T-helper 1 cell treated with Interleukin-12 subunit alpha and Interleukin-12 subunit beta and Interleukin-4 antibody, amounts not matched to agents 30 ng/mL and 1 ng/mL, for 36 hours (primary cell): ENCODE results near the gene ITSN2. TPM values are rescaled to one million over a fixed set of nuclear protein-coding genes. Genes with fewer than 3 reads are reported as not detected.

Source experiments
- intact Hi-C: fragments of 100-400 bp; cut with micrococcal nuclease; formaldehyde crosslinking; loops from one replicate; pipeline ENCODE4 v1.15.1; 2024
- total RNA-seq: library from RNA; stranded (reverse); gene quantifications from 2 replicates; pipeline ENCODE4 v1.2.3, GENCODE V29; 2022

The ITSN2 gene
- total RNA-seq, 1 donor from 2014 or later = 101 TPM

DNA sequence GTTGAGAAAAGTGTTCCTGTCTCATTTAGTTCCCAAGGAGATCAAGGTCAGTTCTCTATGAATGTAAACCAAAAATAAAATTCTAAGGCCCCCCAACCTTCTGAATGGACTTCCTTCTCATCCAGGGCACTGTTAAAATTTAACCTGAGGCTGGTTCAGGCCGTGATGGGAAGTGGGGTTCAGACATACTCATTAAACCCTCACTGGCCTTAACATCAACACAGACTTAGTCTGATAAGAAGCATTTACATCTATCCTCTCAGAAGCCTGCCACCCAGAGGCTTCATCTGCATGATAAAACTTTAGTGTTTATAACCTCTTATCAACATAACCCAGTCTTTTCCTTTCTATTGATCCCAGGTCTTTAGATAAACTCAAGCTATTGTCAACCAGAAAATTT is 22.4 kb downstream of the ITSN2 start:
- intact Hi-C loops = no loop called here

DNA sequence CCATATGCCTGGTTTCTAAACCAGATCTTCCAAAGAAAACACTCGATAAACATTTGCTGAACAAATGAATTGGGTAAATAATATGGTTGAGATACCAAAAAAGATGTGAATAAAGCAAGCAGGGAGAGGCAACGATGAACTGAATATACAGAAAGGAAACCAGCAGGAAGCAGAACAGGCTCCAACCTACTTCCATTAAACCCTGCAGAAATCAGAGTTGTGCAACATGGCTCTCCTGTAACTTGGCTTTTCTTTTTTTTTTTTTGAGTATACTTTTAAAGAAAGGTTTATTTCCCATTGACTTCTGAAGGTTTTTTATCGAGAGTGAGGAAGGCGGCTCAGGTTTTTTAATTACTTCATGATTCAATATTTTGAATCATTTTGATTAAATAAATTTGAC is 23.5 kb downstream of the ITSN2 start:
- intact Hi-C loops = no loop called here

DNA sequence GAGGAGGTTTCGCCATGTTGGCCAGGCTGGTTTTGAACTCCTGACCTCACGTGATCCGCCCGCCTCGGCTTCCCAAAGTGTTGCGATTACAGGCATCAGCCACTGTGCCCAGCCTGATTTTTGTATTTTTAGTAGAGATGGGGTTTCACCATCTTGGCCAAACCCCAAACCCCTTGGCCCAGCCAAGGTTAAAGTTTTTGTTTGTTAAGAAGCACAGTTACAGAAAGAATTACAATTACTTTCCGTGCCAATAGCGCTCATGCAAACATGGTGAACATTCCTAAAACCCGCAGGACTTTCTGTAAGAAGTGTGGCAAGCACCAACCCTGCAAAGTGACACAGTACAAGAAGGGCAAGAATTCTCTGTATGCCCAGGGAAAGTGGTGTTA is 26.1 kb downstream of the ITSN2 start:
- intact Hi-C loops = no loop called here

DNA sequence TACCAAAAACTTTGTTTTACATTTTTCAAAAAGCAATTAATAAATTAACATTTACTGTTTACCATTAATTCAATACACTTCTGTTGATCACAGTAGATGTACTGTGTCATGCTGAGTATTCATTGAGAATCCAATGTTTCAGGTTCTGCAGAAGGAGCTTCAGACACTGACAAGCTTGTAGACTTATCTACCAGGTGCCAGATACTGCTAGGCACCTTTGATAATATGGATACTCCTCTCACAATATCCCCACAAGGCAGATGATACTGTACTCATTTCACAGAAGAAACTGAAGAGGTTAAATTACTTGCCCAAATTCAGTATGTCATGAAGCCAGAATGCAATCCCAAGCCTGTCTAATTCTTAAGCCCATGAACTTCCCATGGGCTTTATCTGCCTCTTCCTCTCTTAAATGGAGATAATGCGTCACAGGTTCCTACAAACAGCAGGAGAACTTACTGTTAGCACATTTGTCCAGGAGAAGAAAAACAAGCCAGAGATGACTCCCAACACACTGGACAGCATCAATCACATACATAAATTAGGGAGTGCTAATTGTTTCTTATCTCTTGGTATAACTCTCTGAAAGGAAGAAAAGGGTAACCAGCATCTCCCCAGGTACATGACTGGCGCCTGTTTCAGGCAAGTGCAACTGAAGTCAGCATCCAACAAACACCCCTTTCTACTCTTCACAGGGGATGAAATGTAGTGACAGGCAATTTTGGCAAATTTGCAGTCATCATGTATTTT is 27.4 kb downstream of the ITSN2 start:
- intact Hi-C loops = no loop called here

DNA sequence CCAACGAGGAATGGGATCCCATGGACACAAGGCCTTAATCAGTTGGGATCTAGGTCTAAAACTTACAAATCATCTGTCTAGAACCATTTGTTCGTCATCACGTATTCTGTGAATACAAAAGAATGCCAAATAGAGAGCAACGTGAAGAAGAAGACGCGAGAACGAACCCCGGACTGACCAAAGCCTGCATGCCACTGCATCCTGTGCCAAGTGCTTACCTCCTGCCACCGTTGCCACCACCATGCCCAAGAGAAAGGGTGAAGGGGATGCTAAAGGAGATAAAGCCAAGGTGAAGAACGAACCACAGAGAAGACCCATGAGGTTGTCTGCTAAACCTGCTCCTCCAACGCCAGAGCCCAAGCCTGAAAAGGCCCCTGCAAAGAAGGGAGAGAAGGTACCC is 30.2 kb downstream of the ITSN2 start:
- intact Hi-C loops = no loop called here

DNA sequence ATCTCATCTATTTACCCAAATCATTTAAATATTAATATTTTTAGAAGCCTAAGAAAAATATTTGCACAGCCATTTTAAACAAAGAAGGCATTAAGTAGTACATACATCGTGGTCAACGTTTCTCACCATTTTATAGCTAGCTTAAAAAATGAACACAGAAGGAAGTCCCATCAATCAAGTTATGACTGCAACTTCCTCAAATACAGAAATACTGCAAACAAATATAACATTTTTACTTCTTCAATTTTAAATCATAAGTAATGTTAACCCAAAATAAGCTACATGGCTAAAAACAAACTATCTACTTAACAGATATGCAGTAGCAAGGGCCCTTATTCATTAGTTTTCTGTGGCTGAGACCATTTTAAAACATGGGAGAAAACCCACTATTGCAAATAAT is 30.6 kb downstream of the ITSN2 start:
- intact Hi-C loops = no loop called here

DNA sequence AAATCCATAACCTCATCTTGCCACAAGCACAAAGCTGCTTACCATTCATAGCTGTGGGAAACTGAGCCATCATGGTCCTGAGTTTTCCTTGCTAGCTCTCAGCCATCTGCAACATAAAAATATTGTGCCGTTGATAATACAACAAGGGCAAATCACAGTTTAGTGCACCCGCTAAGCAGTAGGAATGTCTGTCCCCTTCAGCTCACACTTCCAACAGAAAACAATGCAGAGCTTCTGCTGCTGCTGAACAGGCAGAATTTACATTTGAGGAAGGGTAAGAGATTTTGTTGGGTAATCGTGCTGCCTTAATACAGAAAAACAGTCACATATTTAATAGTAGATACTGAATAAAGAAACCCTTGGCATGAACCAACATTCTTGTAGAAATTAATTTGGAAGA is 32.3 kb downstream of the ITSN2 start:
- intact Hi-C loops = no loop called here

DNA sequence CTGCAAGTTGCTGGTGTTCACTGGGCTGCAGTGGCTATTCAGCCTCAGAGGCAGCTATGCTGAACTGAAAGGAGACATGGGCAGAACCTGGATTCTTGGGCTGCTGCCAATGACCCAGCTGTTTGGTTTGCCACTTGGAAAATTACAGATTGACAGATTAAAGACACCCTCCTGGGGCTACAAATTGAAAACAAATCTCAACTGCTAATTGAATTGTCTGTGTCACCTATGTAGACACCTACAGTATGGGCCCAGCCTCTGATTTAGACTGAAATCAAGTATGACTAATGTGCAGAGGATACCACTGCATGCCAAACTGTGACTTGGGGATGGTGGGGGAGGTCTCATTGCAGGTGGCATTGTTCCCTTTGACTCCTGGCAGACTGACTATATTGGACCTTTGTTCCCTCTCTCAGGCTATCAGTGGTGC is 42.8 kb downstream of the ITSN2 start:
- intact Hi-C loops = no loop called here

DNA sequence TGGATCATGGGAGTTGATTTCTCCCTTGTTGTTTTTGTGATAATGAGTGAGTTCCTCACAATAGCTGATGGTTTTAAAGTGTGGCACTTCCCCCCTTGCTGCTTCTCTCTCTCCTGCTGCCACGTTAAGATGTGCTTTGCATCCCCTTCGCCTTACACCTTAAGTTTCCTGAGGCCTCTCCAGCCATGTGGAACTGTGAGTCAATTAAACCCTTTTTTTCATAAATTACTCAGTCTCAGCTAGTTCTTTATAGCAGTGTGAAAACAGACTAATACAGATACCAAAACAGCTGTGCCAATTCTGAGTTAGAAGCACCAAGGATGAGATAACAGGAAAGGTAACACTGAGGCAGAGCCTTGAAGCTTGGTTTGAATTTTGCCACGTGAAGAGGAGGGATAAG is 44.7 kb downstream of the ITSN2 start:
- intact Hi-C loops = no loop called here

DNA sequence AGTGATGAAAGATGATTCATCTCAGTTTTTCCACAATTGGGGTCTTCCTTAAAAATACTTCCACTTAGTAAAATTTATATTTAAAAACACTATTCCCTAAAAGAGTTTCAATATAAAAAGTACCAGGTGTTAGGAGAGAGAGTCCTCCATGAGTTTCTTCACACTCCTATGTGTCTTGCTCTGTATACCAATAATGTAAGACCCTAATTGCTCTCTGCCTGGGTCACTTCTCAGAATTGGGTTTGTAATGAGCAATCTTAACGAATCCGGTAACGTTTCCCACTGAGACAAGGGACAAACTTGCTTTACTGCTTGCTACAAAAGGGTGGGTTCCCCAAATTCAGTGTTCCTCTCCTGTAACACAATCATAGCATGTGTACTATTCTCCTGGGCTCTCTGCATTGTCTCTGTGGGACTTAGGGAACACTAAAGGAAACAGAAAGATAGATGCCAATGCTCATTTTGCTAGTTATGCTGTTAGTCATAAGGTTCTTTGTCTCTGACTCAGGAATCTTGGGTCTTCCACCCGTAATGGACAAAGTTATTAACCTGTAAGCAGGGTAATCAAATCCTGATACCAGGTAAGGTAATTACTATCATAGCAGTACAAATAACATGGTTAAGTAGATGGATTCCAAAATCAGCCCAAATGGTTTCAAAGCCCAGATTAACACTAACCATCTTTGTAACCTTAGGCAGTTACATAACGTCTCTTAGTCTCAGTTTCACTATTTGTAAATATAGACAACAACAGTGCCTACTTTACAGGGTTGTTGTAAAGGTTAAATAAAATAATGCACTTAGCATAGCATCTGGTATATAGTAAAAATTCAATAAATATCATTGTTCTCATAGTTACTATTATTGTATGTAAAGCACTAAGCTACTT is 46.3 kb downstream of the ITSN2 start:
- intact Hi-C loops = loop anchor here (5.0 kb wide), 2 partner anchors 43 to 68 kb away; no protein-coding TSS in a partner anchor

DNA sequence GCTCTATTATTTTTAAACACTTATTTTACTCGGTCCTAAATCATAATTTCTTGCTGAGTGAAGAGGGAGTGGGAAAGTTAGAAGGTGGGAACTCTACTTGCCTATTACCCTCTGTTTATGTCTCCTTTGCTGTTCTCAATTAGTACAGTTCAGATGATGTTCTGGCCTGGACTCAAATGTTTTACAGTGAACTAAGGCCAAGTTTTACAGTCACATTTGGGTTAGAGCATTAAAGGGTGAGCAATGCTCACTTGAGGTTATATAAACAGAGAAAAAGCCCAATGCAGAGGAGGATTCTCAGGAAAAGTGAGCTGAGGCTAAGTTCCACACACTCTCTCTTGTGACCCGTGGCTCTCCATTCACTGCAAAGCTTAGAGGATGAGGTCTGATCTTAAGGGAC is 52.4 kb downstream of the ITSN2 start:
- intact Hi-C loops = no loop called here

DNA sequence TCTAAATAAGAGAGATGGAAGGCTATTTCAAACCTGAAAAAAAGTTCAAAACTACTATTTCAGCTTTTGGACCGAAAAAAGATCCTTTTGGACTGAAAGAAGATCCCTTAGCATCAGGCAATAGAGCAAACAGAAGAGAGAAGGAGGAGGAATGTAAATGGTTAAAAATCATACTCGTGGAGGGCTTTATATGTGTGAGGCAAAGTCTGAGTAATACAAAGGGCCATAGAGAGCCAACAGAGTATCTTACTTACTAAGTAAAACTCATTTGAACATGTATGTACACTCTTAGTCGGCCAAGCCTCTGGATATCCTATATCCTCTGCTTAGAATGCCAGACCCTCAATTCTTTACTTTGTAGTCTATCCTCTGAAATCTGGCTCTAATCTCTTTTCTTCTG is 55.7 kb downstream of the ITSN2 start:
- intact Hi-C loops = no loop called here

DNA sequence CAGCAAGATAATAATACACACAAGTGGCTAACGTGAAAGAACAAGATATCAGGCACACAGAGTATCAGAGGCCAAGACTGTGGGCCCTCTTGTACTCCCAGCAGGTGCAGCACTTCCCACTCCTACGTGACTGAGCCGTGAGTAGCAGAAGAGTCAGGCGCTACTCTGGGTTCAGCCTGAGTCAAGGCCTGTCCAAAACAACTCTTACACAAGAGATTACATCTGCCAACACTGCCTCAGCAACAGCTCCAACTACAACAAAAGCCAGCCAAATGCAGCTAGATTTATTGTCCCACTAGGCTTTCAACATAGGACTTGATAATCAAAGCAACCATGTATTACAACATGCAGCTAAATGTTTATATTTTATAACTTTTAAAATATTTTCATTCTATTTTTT is 56.2 kb downstream of the ITSN2 start:
- intact Hi-C loops = no loop called here

DNA sequence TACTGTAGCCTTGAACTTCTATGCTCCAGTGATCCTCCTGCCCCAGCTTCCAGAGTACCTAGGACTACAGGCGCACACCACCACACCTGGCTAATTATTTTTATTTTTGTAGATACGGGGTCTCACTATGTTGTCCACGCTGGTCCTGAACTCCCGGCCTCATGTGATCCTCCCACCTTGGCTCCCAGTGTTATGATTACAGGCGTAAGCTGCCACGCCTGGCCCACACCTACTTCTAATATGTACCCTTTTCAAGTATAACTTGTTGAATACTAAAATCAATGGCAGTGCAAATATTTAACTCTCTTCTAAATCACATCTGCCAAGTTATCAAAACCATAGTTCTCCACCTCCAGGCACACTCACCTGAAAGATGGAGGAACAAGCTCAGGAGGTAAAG is 58.7 kb downstream of the ITSN2 start:
- intact Hi-C loops = no loop called here

DNA sequence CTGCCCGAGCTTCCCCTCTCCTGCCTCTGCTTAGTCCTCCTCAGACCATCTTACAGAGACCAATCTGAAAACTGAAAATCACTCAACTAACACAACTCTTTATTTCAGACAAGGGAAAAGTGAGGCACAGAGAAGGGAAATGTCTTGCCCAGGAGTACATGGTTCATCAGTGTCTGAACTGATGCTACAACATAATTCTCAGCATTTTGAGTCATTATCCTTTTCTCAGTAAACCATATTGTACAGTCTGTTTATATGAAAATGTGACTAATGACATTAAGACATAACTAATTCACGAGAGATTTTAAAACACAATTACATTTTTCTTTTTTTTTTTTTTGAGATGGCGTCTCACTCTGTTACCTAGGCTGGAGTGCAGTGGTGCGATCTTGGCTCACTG is 62.7 kb downstream of the ITSN2 start:
- intact Hi-C loops = no loop called here

DNA sequence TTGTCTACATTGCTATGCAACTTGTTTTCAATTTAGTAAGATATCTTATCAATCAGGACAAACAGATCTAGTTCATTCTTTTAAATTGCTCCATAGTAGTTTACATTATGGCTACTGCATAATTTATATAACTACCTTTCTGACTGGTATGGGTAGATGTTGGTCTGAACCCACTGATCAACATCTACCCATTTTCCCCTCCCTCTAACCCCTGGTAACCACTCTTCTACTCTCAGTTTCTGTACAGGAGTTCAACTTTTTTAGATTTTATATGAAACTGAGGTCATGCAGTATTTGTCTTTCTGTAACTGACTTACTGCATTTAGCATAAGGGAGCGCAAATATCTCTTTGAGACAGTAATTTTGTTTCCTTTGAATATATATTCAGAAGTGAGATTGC is 73.2 kb downstream of the ITSN2 start:
- intact Hi-C loops = loop anchor here (5.0 kb wide), 1 partner anchor 95 kb away; no protein-coding TSS in a partner anchor

DNA sequence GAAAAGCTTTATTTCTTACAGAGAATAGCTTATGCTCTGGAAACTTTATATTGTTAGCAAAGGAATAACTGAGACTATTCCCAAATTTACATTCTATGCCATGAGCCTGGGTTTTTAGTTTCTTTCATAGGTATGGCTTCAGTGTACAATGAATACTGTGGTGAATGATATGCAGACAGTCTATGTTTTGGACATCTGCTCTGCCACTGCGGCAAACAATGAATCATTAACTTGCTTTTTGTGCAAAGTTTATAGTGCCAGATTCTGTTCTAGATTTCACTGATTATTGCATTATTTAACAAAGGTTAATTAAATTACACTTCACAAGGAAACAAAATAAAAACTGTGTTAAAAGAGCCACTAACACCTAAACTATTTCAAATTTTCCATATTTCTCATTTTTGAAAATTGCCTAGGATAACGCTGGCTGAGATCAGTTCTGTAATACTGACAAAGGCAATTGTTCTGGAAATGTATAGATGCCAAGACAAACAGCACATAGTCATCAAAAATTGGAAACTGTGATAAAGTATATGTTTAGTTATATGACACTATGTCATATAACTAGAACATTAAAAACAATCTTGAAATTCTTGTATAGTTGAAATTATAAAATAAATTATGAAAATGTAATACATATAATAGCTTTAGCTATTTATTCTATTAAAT is 74.7 kb downstream of the ITSN2 start:
- intact Hi-C loops = loop anchor here (5.0 kb wide), 1 partner anchor 97 kb away; no protein-coding TSS in a partner anchor

DNA sequence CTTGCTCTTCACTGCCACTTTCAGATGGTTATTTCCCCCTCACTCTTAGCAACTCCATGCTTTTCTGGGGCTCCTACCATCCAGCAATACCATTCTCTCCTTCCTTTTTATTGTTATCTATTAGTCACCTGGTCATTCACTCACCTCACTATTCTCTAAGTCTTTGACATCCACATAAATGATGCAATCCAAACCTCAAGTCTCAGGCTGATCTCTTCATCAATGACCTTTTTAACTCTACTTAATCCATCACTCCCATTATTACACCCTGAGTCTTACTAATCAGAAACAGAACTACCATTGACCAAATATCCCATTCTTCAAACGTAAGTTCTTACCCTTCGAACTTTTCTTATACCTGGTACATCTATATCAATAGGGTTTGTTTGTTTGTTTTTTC is 79.7 kb downstream of the ITSN2 start:
- intact Hi-C loops = no loop called here

DNA sequence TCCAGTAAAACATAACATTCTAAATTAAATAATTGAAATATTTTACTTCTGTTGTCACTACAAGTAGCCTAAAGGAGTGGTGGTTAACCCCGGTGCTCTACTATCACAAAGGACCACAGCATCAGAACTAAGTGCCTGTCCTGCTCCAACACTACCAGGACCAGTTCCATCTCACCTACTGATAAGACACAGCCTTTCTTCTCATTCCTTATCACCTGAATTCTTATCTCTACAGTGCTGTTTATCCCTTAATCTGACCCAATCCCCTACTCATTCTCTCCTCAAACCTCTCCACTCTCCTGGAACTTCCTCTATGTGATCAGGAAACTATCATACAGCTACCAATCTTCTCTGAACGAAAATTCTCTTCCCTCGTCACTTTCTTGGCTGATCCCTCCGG is 80.2 kb downstream of the ITSN2 start:
- intact Hi-C loops = no loop called here

DNA sequence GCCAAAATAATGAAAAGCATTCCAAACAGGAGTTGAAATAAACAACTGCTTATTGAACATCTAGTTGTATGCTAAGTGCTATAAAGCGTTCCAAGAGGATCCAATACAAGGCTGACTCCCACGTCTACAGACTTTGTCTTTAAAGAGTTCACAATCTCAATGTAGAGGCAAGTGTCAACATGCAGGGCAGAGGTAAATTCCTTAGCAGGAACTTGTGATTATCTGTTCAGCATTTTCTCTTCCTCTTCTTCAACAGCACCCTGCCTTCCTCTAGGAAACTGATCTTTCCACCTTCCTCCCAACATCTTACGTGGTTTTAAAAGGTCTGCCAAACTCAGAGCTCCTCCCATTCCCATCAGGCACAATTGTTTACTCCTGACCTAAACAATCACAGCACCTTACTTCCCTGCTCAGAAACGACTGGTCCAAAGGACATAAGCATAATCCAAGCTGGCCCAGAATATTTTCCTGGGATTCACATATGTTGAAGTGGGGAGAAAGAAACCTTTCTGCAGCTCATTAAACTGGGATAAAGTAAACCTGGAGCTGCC is 83.9 kb downstream of the ITSN2 start:
- intact Hi-C loops = no loop called here

DNA sequence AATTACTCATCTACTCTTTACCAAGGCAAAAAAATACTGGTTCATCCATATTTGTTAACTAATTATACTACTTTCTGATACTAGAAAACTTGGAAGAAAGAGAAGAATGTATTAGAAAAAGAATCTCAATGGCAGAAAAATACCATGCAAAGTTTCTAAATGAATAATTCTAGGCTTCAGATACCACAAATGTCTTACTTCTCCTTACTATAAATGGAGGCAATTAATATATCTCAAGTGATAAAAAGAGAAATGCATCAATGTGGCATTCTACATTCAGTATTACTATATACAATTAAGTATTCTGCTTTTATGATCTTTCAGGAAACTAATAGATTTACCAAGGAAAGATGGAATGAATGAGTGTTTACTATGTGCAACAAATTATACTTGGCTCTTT is 85.5 kb downstream of the ITSN2 start:
- intact Hi-C loops = no loop called here

DNA sequence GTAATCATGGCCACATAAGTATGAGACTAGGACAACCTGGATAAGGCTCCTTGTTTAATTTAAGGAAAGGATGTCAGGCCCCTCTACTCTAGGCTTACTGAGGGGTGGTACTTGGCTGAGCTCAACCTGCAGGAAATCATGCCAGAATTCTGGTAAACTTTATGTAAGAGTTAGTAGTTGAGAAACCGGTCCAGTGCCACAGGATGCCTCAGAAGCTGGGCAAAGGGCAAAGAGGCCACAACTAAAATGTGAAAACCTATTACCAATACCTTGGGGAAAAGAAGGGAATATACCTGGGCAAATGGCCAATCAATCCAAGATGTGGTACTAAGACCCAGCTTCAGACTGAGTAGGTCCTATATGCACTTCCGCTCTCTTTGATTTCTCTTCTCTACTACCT is 86.7 kb downstream of the ITSN2 start:
- intact Hi-C loops = no loop called here
